COLO829 (cell line): ENCODE measurements around the gene SPRR2D.
"Not testable (repeated sequence)": the region's sequence is repeated elsewhere in the genome, so short reads cannot be mapped to it uniquely, and the experiment has no call there.

Experiments
- DNase-seq: peaks from one replicate; pipeline ENCODE4 v3.0.0; 2012; ENCODE audit warnings: low spot score

The SPRR2D gene

GRCh38 chr1:153040950-153041631 lies at the start of gene SPRR2D:
Gene SPRR2D (minus strand): TSS chr1:153041120. CDS start chr1:153040346, 774 bp downstream.
- DNase-seq = peak; percentile 49

GRCh38 chr1:153087652-153088051 lies 46.7 kb upstream of the SPRR2D start:
- DNase-seq = no peak

- DNase-seq = no peak
Measured at GRCh38 chr1:153081736-153082135, 40.8 kb upstream of the SPRR2D start.

GRCh38 chr1:153072806-153073726 lies 32.1 kb upstream of the SPRR2D start:
- no peak for DNase-seq

- DNase-seq = no peak
Measured at GRCh38 chr1:153071511-153071910, 30.6 kb upstream of the SPRR2D start, which contains the start of gene SPRR2B. Gene SPRR2B (minus strand): TSS chr1:153071611. CDS start chr1:153070839, 772 bp downstream.

- no peak for DNase-seq
Measured at GRCh38 chr1:153070243-153070642, 29.3 kb upstream of the SPRR2D start.

- DNase-seq = no peak
Measured at GRCh38 chr1:153058826-153059784, 18.2 kb upstream of the SPRR2D start.

GRCh38 chr1:153058154-153058553 lies 17.2 kb upstream of the SPRR2D start:
- DNase-seq = no peak

- no peak for DNase-seq
Measured at GRCh38 chr1:153057375-153057774, 16.5 kb upstream of the SPRR2D start, which contains the start of gene SPRR2A. Gene SPRR2A (minus strand): TSS chr1:153057512. CDS start chr1:153056735, 777 bp downstream.

GRCh38 chr1:153056111-153056510 lies 15.2 kb upstream of the SPRR2D start:
- not testable (repeated sequence) for DNase-seq

GRCh38 chr1:153049211-153049610 lies 8.3 kb upstream of the SPRR2D start:
- no peak for DNase-seq

GRCh38 chr1:153035211-153035610 lies 5.7 kb downstream of the SPRR2D start:
- no peak for DNase-seq

GRCh38 chr1:153032677-153033308 lies 8.1 kb downstream of the SPRR2D start:
- peak; percentile 89 for DNase-seq

GRCh38 chr1:153032073-153032472 lies 8.8 kb downstream of the SPRR2D start:
- DNase-seq = no peak

GRCh38 chr1:153030895-153031294 lies 10.0 kb downstream of the SPRR2D start, which contains the start of gene SPRR1B:
Gene SPRR1B (plus strand): TSS chr1:153031203. CDS start chr1:153032346, 1,143 bp downstream.
- DNase-seq = no peak

- DNase-seq = no peak
Measured at GRCh38 chr1:153028766-153029165, 12.2 kb downstream of the SPRR2D start.

- no peak for DNase-seq
Measured at GRCh38 chr1:153025797-153026196, 15.1 kb downstream of the SPRR2D start.

GRCh38 chr1:153024413-153024812 lies 16.5 kb downstream of the SPRR2D start:
- DNase-seq = no peak

GRCh38 chr1:153023109-153023508 lies 17.8 kb downstream of the SPRR2D start:
- no peak for DNase-seq

GRCh38 chr1:153022340-153022739 lies 18.6 kb downstream of the SPRR2D start:
- not testable (repeated sequence) for DNase-seq

GRCh38 chr1:153021829-153022228 lies 19.1 kb downstream of the SPRR2D start:
- DNase-seq = not testable (repeated sequence)
